Naive B cell (primary cell): ENCODE data around the gene CADPS2. TPM values are rescaled to one million over a fixed set of nuclear protein-coding genes. Genes with fewer than 3 reads are reported as not detected.

Source experiments
- ATAC-seq, 2 donors: fragments of 150-1000 bp; cut with Tn5 transposase; 2 replicates each; pipeline ENCODE4 v1.10.0; 2021; ENCODE audit warnings: low read depth in 2 of 2, mild to moderate bottlenecking in 2 of 2, moderate library complexity in 2 of 2
- DNase-seq: peaks from one replicate; pipeline ENCODE4 v3.0.0; 2022
- H3K27ac Mint-ChIP-seq, 6 donors: one replicate each; pipeline ENCODE4 v1.8.0; 2020 to 2022; ENCODE audit warnings: mild to moderate bottlenecking in 6 of 6, mixed read lengths in 6 of 6, moderate library complexity in 5 of 6, inconsistent platforms in 2 of 6
- H3K27me3 Mint-ChIP-seq, 3 donors: one replicate each; pipeline ENCODE4 v1.8.0; 2021 to 2022; ENCODE audit warnings: mixed read lengths in 3 of 3, mild to moderate bottlenecking in 1 of 3
- H3K36me3 Mint-ChIP-seq, 2 donors: one replicate each; pipeline ENCODE4 v1.8.0; 2020 to 2022; ENCODE audit warnings: mixed read lengths in 2 of 2, inconsistent platforms in 1 of 2, mild to moderate bottlenecking in 1 of 2
- H3K4me1 Mint-ChIP-seq, 3 donors: one replicate each; pipeline ENCODE4 v1.8.0; 2020 to 2022; ENCODE audit warnings: mixed read lengths in 3 of 3, inconsistent platforms in 1 of 3, mild to moderate bottlenecking in 1 of 3, moderate library complexity in 1 of 3
- H3K4me3 Mint-ChIP-seq, 8 donors: one replicate each; pipeline ENCODE4 v1.8.0; 2020 to 2022; ENCODE audit warnings: mild to moderate bottlenecking in 8 of 8, mixed read lengths in 8 of 8, moderate library complexity in 8 of 8, inconsistent platforms in 2 of 8
- H3K9me3 Mint-ChIP-seq, 7 donors: one replicate each; pipeline ENCODE4 v1.8.0; 2020 to 2022; ENCODE audit warnings: mixed read lengths in 7 of 7, mild to moderate bottlenecking in 5 of 7, inconsistent platforms in 2 of 7, moderate library complexity in 1 of 7
- polyA plus RNA-seq, 6 donors: library from polyadenylated mRNA; unstranded; fragments of 300-500 nt; fragmentation: Illumina TruSeq; gene quantifications; one replicate each; pipeline ENCODE4 v1.2.3, GENCODE V29; 2021; ENCODE audit warnings: low read depth in 6 of 6

Gene CADPS2
- polyA plus RNA-seq, 6 donors from 2014 or later: not detected

- H3K27ac Mint-ChIP-seq: no peak overlapping the region
- H3K9me3 Mint-ChIP-seq: no peaks in the 10 kb centered on the region
- ATAC-seq (no peak), DNase-seq (no peak)
- no peak overlapping the region for H3K4me3 Mint-ChIP-seq
- peaks cover 0 to 14% (median 0%) of the 10 kb centered on the region in 3 donors for H3K27me3 Mint-ChIP-seq
- H3K4me1 Mint-ChIP-seq: no peaks in the 10 kb centered on the region
- no peaks in the 10 kb centered on the region for H3K36me3 Mint-ChIP-seq
These were observed 365.2 kb downstream of the CADPS2 start for GRCh38 chr7:122520971-122521555.

GRCh38 chr7:122518488-122518887 lies 367.8 kb downstream of the CADPS2 start:
- Mint-ChIP-seq H3K36me3 (no peaks in the 10 kb centered on the region), H3K4me1 (no peaks in the 10 kb centered on the region), H3K4me3 (no peak overlapping the region), H3K27ac (no peak overlapping the region), H3K27me3 (peaks cover 0 to 9% (median 0%) of the 10 kb centered on the region in 3 donors), H3K9me3 (peaks cover 0 to under 1% (median 0%) of the 10 kb centered on the region in 7 donors)
- ATAC-seq (no peak), DNase-seq (no peak)

DNA sequence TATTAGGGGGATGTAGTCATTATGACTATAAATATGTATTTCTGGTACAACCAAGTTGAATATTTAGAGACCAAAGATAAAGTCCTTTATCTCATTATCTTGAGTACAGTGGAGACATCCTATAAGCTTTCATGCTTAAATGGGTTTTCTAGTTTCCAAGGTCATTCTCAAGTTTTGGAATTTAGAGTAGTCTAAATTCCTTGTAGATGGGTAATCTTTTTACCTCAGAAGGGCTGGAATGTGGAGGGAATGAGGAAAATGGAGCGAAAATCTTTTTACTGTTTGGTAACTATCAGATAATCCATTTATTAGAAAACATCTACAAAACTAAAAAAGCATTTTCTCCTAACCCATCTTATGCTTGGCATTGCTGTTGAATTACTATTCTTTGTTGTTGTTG lies 368.7 kb downstream of the CADPS2 start:
- Mint-ChIP-seq H3K36me3 (no peaks in the 10 kb centered on the region), H3K9me3 (peaks cover 0 to 3% (median 0%) of the 10 kb centered on the region in 7 donors), H3K27me3 (peaks cover 0 to 9% (median 0%) of the 10 kb centered on the region in 3 donors), H3K4me1 (no peaks in the 10 kb centered on the region), H3K4me3 (no peak overlapping the region), H3K27ac (no peak overlapping the region)
- DNase-seq (no peak), ATAC-seq (no peak)

- DNase-seq (no peak), ATAC-seq (no peak)
- H3K36me3 Mint-ChIP-seq: no peaks in the 10 kb centered on the region
- peaks cover 0 to 3% (median 0%) of the 10 kb centered on the region in 7 donors for H3K9me3 Mint-ChIP-seq
- peaks cover 0 to 5% (median 0%) of the 10 kb centered on the region in 3 donors for H3K27me3 Mint-ChIP-seq
- no peak overlapping the region for H3K27ac Mint-ChIP-seq
- no peak overlapping the region for H3K4me3 Mint-ChIP-seq
- H3K4me1 Mint-ChIP-seq: no peaks in the 10 kb centered on the region
These were observed 370.9 kb downstream of the CADPS2 start for GRCh38 chr7:122515404-122515803.

DNA sequence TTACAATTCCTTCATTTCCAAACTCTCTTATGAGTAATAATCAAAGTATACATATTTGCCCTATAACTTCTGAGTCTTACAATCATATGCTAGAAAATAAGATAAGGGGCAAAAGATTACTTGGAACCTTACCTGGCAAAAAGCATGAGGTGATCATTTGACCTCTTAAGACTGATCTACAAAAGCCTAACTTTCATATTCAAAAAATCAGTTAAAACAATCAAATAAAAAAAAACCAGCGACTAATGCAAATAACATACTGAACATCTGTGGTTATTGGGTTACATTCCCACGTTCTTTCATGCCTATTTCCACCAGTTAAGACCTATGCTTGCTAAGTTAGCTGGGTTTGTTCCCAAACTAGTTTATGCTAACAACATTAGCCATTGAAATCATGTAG lies 375.0 kb downstream of the CADPS2 start:
- ATAC-seq (no peak), DNase-seq (no peak)
- no peaks in the 10 kb centered on the region for H3K36me3 Mint-ChIP-seq
- no peaks in the 10 kb centered on the region for H3K4me1 Mint-ChIP-seq
- no peak overlapping the region for H3K4me3 Mint-ChIP-seq
- H3K27ac Mint-ChIP-seq: no peak overlapping the region
- peaks cover 0 to 3% (median 0%) of the 10 kb centered on the region in 7 donors for H3K9me3 Mint-ChIP-seq
- H3K27me3 Mint-ChIP-seq: no peaks in the 10 kb centered on the region

GRCh38 chr7:122507591-122507990 lies 378.7 kb downstream of the CADPS2 start:
- Mint-ChIP-seq H3K36me3 (no peaks in the 10 kb centered on the region), H3K4me1 (no peaks in the 10 kb centered on the region), H3K27me3 (no peaks in the 10 kb centered on the region), H3K27ac (no peak overlapping the region), H3K9me3 (no peaks in the 10 kb centered on the region), H3K4me3 (no peak overlapping the region)
- DNase-seq (no peak), ATAC-seq (no peak)

GRCh38 chr7:122492007-122492406 lies 394.3 kb downstream of the CADPS2 start:
- H3K9me3 Mint-ChIP-seq: no peaks in the 10 kb centered on the region
- no peak for DNase-seq
- no peak overlapping the region for H3K4me3 Mint-ChIP-seq
- no peak for ATAC-seq
- H3K27ac Mint-ChIP-seq: no peak overlapping the region
- no peaks in the 10 kb centered on the region for H3K4me1 Mint-ChIP-seq
- H3K36me3 Mint-ChIP-seq: no peaks in the 10 kb centered on the region
- no peaks in the 10 kb centered on the region for H3K27me3 Mint-ChIP-seq

DNA sequence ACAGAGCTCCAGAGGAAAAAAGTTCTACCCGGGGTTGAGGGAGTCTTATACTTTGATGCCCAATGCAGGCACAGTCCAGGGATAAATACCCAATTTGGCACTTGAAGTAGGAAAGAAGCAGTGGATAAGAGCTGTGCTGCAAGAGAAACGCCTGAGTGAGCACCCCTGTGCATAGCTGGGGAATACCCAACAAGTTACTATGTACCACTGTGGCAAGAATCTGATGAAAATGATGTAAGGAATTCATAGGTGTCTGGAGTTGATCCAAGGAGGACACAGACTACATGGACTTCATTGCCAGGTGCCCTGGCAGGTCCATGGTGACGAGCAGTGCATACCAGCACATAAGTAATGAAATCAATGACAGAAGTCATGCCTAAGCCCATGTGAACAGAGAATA lies 398.0 kb downstream of the CADPS2 start:
- no peaks in the 10 kb centered on the region for H3K9me3 Mint-ChIP-seq
- H3K36me3 Mint-ChIP-seq: no peaks in the 10 kb centered on the region
- DNase-seq (no peak), ATAC-seq (no peak)
- H3K27me3 Mint-ChIP-seq: no peaks in the 10 kb centered on the region
- H3K4me1 Mint-ChIP-seq: no peaks in the 10 kb centered on the region
- no peak overlapping the region for H3K27ac Mint-ChIP-seq
- H3K4me3 Mint-ChIP-seq: no peak overlapping the region

GRCh38 chr7:122487131-122487530 lies 399.1 kb downstream of the CADPS2 start:
- Mint-ChIP-seq H3K4me3 (no peak overlapping the region), H3K36me3 (no peaks in the 10 kb centered on the region)

DNA sequence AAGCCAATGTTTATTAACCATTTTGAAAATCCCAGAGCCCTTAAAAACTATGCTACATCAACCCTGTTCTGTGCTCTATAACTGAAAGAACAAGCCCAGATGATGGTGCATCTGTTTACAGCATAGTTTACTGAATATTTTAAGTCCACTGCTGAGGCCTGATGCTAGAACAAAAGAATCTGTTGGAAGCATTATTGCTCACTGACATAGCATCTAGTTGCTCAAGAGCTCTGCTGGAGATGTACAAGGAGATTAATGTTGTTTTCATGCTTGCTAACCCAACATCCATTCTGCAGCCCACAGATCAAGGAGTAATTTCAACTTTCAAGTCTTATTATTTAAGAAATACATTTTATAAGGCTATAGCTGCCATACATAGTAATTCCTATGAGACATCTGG lies 400.4 kb downstream of the CADPS2 start:
- H3K4me3 Mint-ChIP-seq: no peak overlapping the region
- no peaks in the 10 kb centered on the region for H3K9me3 Mint-ChIP-seq
- H3K27ac Mint-ChIP-seq: no peak overlapping the region
- no peak for ATAC-seq
- H3K36me3 Mint-ChIP-seq: no peaks in the 10 kb centered on the region
- H3K4me1 Mint-ChIP-seq: no peaks in the 10 kb centered on the region
- no peaks in the 10 kb centered on the region for H3K27me3 Mint-ChIP-seq
- DNase-seq: no peak

More at GRCh38 chr7:122487131-122487530, 399.1 kb downstream of the CADPS2 start:
- ATAC-seq (no peak), DNase-seq (no peak)
- no peaks in the 10 kb centered on the region for H3K4me1 Mint-ChIP-seq
- no peaks in the 10 kb centered on the region for H3K27me3 Mint-ChIP-seq
- no peaks in the 10 kb centered on the region for H3K9me3 Mint-ChIP-seq
- H3K27ac Mint-ChIP-seq: no peak overlapping the region

DNA sequence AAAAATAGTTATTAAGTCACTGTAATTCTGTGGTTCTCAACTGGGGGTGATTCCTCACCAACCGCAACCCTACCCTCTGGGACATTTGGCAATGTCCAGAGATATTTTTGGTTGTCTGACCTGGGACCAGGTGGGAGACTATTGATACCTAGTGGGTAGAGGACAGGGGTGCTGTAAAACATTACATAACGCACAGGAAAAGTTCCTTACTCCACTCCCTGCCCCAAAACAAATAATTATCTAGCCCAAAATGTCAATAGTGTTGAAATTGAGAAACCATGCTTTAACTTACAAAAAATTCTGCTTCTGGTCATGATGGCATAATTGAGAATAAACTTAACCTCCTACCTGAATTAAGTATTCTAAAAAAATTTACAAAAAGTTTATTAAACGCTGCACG lies 404.0 kb downstream of the CADPS2 start:
- H3K4me1 Mint-ChIP-seq: no peaks in the 10 kb centered on the region
- no peak overlapping the region for H3K27ac Mint-ChIP-seq
- no peaks in the 10 kb centered on the region for H3K27me3 Mint-ChIP-seq
- DNase-seq (no peak), ATAC-seq (no peak)
- H3K36me3 Mint-ChIP-seq: no peaks in the 10 kb centered on the region
- no peaks in the 10 kb centered on the region for H3K9me3 Mint-ChIP-seq
- no peak overlapping the region for H3K4me3 Mint-ChIP-seq

DNA sequence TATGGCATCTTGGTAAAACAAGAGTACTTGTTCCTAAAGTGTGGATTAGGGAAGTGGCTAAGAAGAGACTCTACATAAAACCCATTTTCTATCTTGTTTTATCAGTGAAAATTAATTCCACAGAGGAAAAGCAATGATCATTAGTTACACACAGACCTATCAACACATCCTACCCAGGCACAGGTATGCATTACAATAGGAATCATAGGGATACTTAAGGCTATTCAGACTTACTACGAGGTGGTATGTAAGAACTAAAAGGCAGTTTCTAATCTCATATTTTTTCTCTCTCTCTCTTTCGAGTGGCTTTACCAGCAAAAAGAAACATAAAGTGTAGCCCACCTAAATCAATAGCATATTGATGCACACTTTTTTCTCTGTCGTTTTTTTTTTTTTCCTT lies 415.4 kb downstream of the CADPS2 start:
- no peaks in the 10 kb centered on the region for H3K4me1 Mint-ChIP-seq
- H3K27me3 Mint-ChIP-seq: no peaks in the 10 kb centered on the region
- H3K9me3 Mint-ChIP-seq: peaks cover 0 to 2% (median 0%) of the 10 kb centered on the region in 7 donors
- no peak overlapping the region for H3K27ac Mint-ChIP-seq
- ATAC-seq (no peak), DNase-seq (no peak)
- no peaks in the 10 kb centered on the region for H3K36me3 Mint-ChIP-seq
- no peak overlapping the region for H3K4me3 Mint-ChIP-seq

DNA sequence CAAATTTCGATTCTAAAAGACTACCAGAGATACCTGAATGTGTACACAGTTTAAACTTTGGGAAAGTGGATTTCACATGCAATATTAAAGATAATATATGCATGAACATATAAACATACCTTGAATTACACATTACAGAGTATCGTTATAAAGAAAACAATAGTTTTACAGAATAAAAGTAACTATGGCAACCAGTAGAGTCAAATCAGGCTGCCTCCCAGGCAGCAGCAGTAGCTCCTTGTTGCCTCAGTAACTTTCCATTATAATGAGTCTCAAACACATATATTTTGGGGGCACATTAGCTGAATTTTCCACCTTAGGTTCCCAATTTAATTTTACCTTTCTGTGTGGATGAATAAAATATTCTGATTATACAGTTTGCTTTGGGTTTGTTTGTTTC lies 417.3 kb downstream of the CADPS2 start:
- no peaks in the 10 kb centered on the region for H3K36me3 Mint-ChIP-seq
- no peak for ATAC-seq

GRCh38 chr7:122467661-122468449 lies 418.4 kb downstream of the CADPS2 start:
- no peaks in the 10 kb centered on the region for H3K36me3 Mint-ChIP-seq
- H3K4me1 Mint-ChIP-seq: no peaks in the 10 kb centered on the region
- no peak overlapping the region for H3K27ac Mint-ChIP-seq
- DNase-seq (no peak), ATAC-seq (no peak)
- peaks cover 0 to 2% (median 0%) of the 10 kb centered on the region in 7 donors for H3K9me3 Mint-ChIP-seq
- H3K4me3 Mint-ChIP-seq: no peak overlapping the region
- H3K27me3 Mint-ChIP-seq: no peaks in the 10 kb centered on the region

More for the DNA sequence above, 417.3 kb downstream of the CADPS2 start:
- no peaks in the 10 kb centered on the region for H3K4me1 Mint-ChIP-seq
- H3K27ac Mint-ChIP-seq: no peak overlapping the region
- DNase-seq: no peak
- H3K9me3 Mint-ChIP-seq: peaks cover 0 to 2% (median 0%) of the 10 kb centered on the region in 7 donors
- no peak overlapping the region for H3K4me3 Mint-ChIP-seq
- H3K27me3 Mint-ChIP-seq: no peaks in the 10 kb centered on the region
